Vagina (tissue), 2 donors: ENCODE results near the gene FUT8. TPM values are rescaled to one million over a fixed set of nuclear protein-coding genes. Genes with fewer than 3 reads are reported as not detected.

Experiments used
- DNase-seq, 2 donors: peaks; one replicate each; pipeline ENCODE4 v3.0.0-alpha.2; 2017; ENCODE audit errors: extremely low spot score in 2 of 2
- H3K27ac ChIP-seq: fragments of 200-600 bp; sonication (generic); one replicate; pipeline ENCODE4 v1.5.1; 2019
- H3K27me3 ChIP-seq: fragments of 200-600 bp; sonication (generic); one replicate; pipeline ENCODE4 v1.5.1; 2019
- H3K36me3 ChIP-seq, 2 donors: fragments of 200-600 bp; sonication (generic); one replicate each; pipeline ENCODE4 v1.5.1; 2017 to 2019
- H3K4me1 ChIP-seq: fragments of 200-600 bp; sonication (generic); one replicate; pipeline ENCODE4 v1.5.1; 2019
- H3K4me3 ChIP-seq, 2 donors: fragments of 200-600 bp; sonication (generic); 1 replicate in 1 of 2; 2 replicates in 1 of 2; pipeline ENCODE4 v1.5.1; 2016 to 2019
- H3K9me3 ChIP-seq: fragments of 200-600 bp; sonication (generic); one replicate; pipeline ENCODE4 v1.5.1; 2019
- CTCF ChIP-seq, 3 experiments: fragments of 450-650 bp in 2 of 3; fragments of 200-600 bp in 1 of 3; sonication (generic) in 1 of 3; IDR thresholded peaks; one replicate each; pipeline ENCODE4 v1.5.1; 2017 to 2019; ENCODE audit warnings: antibody characterized with exemption in 3 of 3, mild to moderate bottlenecking in 2 of 3, moderate library complexity in 2 of 3
- POLR2A ChIP-seq, 2 donors: fragments of 450-650 bp; IDR thresholded peaks; one replicate each; pipeline ENCODE4 v1.6.1; 2017; ENCODE audit warnings: antibody characterized with exemption in 2 of 2, mild to moderate bottlenecking in 2 of 2, moderate library complexity in 2 of 2
- POLR2AphosphoS5 ChIP-seq, 2 donors: sonication (generic); formaldehyde crosslinking; IDR thresholded peaks; one replicate each; pipeline ENCODE4 v1.9.0; 2017; ENCODE audit warnings: antibody characterized with exemption in 2 of 2, mild to moderate bottlenecking in 2 of 2, low read depth in 1 of 2; ENCODE audit not compliant: insufficient read depth in 1 of 2
- intact Hi-C: fragments of 100-400 bp; cut with DNase I; formaldehyde crosslinking; loops from one replicate; pipeline ENCODE4 v1.15.1; 2023
- total RNA-seq: library from RNA; depleted of rRNA; stranded (reverse); fragments of >200 nt; gene quantifications from one replicate; pipeline ENCODE4 v1.2.3, GENCODE V29; 2016

FUT8 gene
- total RNA-seq, 1 donor from 2014 or later, result 35.1 TPM

GRCh38 chr14:65600742-65601141 lies 188.2 kb downstream of the FUT8 start:
- no peak overlapping the region for H3K4me3 ChIP-seq
- intact Hi-C loops, result no loop called here

GRCh38 chr14:65604535-65604934 lies 192.0 kb downstream of the FUT8 start:
- intact Hi-C loops, result no loop called here
- no peak for TF ChIP-seq CTCF (IDR thresholded peaks at IDR 0.05)
- no peak for TF ChIP-seq POLR2AphosphoS5 (IDR thresholded peaks at IDR 0.05; ENCODE audit: insufficient read depth in 1 of 2, low read depth in 1 of 2)
- no peak for TF ChIP-seq POLR2A (IDR thresholded peaks at IDR 0.05)
- H3K4me3 ChIP-seq, result no peak overlapping the region
- DNase-seq, result no peak
- H3K27ac ChIP-seq, result no peak overlapping the region
- H3K36me3 ChIP-seq, result no peaks in the 10 kb centered on the region
- H3K27me3 ChIP-seq, result no peaks in the 10 kb centered on the region
- no peaks in the 10 kb centered on the region for H3K4me1 ChIP-seq
- no peaks in the 10 kb centered on the region for H3K9me3 ChIP-seq

More at GRCh38 chr14:65600742-65601141, 188.2 kb downstream of the FUT8 start:
- Histone ChIP-seq H3K9me3 (no peaks in the 10 kb centered on the region), H3K27me3 (no peaks in the 10 kb centered on the region), H3K27ac (no peak overlapping the region), H3K36me3 (no peaks in the 10 kb centered on the region), H3K4me1 (no peaks in the 10 kb centered on the region)
- no peak for TF ChIP-seq CTCF (IDR thresholded peaks at IDR 0.05)
- no peak for TF ChIP-seq POLR2A (IDR thresholded peaks at IDR 0.05)
- TF ChIP-seq POLR2AphosphoS5 (IDR thresholded peaks at IDR 0.05; ENCODE audit: insufficient read depth in 1 of 2, low read depth in 1 of 2), result no peak
- DNase-seq, result no peak

- intact Hi-C loops, result no loop called here
- H3K27me3 ChIP-seq, result no peaks in the 10 kb centered on the region
- H3K27ac ChIP-seq, result no peak overlapping the region
- H3K36me3 ChIP-seq, result no peaks in the 10 kb centered on the region
- no peak for DNase-seq
- H3K4me3 ChIP-seq, result no peak overlapping the region
- no peaks in the 10 kb centered on the region for H3K4me1 ChIP-seq
- TF ChIP-seq CTCF (IDR thresholded peaks at IDR 0.05) (no peak), POLR2AphosphoS5 (IDR thresholded peaks at IDR 0.05; ENCODE audit: insufficient read depth in 1 of 2, low read depth in 1 of 2) (no peak)
- H3K9me3 ChIP-seq, result no peaks in the 10 kb centered on the region
Observed at GRCh38 chr14:65604936-65605335, 192.4 kb downstream of the FUT8 start.

GRCh38 chr14:65606460-65606859 lies 193.9 kb downstream of the FUT8 start:
- TF ChIP-seq POLR2A (IDR thresholded peaks at IDR 0.05) (no peak), CTCF (IDR thresholded peaks at IDR 0.05) (no peak), POLR2AphosphoS5 (IDR thresholded peaks at IDR 0.05; ENCODE audit: insufficient read depth in 1 of 2, low read depth in 1 of 2) (no peak)
- DNase-seq, result no peak
- Histone ChIP-seq H3K27ac (no peak overlapping the region), H3K4me3 (no peak overlapping the region), H3K9me3 (no peaks in the 10 kb centered on the region), H3K27me3 (no peaks in the 10 kb centered on the region), H3K4me1 (no peaks in the 10 kb centered on the region), H3K36me3 (no peaks in the 10 kb centered on the region)
- intact Hi-C loops, result no loop called here

- H3K27me3 ChIP-seq, result no peaks in the 10 kb centered on the region
- H3K36me3 ChIP-seq, result no peaks in the 10 kb centered on the region
- no peaks in the 10 kb centered on the region for H3K4me1 ChIP-seq
- H3K27ac ChIP-seq, result no peak overlapping the region
- no peak for DNase-seq
- intact Hi-C loops, result no loop called here
- H3K9me3 ChIP-seq, result no peaks in the 10 kb centered on the region
- TF ChIP-seq POLR2AphosphoS5 (IDR thresholded peaks at IDR 0.05; ENCODE audit: insufficient read depth in 1 of 2, low read depth in 1 of 2), result no peak
- no peak for TF ChIP-seq POLR2A (IDR thresholded peaks at IDR 0.05)
- no peak for TF ChIP-seq CTCF (IDR thresholded peaks at IDR 0.05)
- H3K4me3 ChIP-seq, result no peak overlapping the region
Observed at GRCh38 chr14:65613131-65613650, 200.7 kb downstream of the FUT8 start.
